Breast epithelium (tissue), 4 donors: ENCODE data around the gene BRD7. TPM values are rescaled to one million over a fixed set of nuclear protein-coding genes. Genes with fewer than 3 reads are reported as not detected.

Source experiments
- DNase-seq, 2 donors: peaks; one replicate each; pipeline ENCODE4 v3.0.0-alpha.2; 2019; ENCODE audit warnings: low spot score in 2 of 2
- H3K27ac ChIP-seq, 2 donors: fragments of 200-600 bp; sonication (generic) in 1 of 2; one replicate each; pipeline ENCODE4 v1.5.1; 2016 to 2019; ENCODE audit warnings: mild to moderate bottlenecking in 1 of 2
- H3K27me3 ChIP-seq, 2 donors: fragments of 200-600 bp; sonication (generic) in 1 of 2; one replicate each; pipeline versions ENCODE4 v1.5.1 to v1.6.0; 2017 to 2019; ENCODE audit warnings: control low read depth in 1 of 2, mild to moderate bottlenecking in 1 of 2
- H3K36me3 ChIP-seq: fragments of 200-600 bp; one replicate; pipeline ENCODE4 v1.5.1; 2019
- H3K4me1 ChIP-seq, 2 donors: fragments of 200-600 bp; sonication (generic); one replicate each; pipeline ENCODE4 v1.5.1; 2016 to 2019; ENCODE audit warnings: control low read depth in 1 of 2
- H3K4me3 ChIP-seq, 3 donors: fragments of 200-600 bp; sonication (generic); 1 replicate in 2 of 3; 2 replicates in 1 of 3; pipeline ENCODE4 v1.5.1; 2016 to 2019; ENCODE audit warnings: mild to moderate bottlenecking in 3 of 3, moderate library complexity in 2 of 3
- H3K9me3 ChIP-seq, 2 donors: fragments of 200-600 bp; sonication (generic) in 1 of 2; one replicate each; pipeline ENCODE4 v1.5.1; 2016 to 2019; ENCODE audit warnings: control low read depth in 1 of 2
- POLR2A ChIP-seq: fragments of 450-650 bp; IDR thresholded peaks from one replicate; pipeline ENCODE4 v1.6.1; 2016; ENCODE audit warnings: antibody characterized with exemption, mild to moderate bottlenecking, moderate library complexity
- POLR2AphosphoS5 ChIP-seq, 3 donors: sonication (generic); formaldehyde crosslinking; IDR thresholded peaks; one replicate each; pipeline ENCODE4 v1.6.1; 2017; ENCODE audit warnings: antibody characterized with exemption in 3 of 3
- intact Hi-C: fragments of 100-400 bp; cut with DNase I; formaldehyde crosslinking; loops from one replicate; pipeline ENCODE4 v1.15.1; 2023; ENCODE audit warnings: low total_unique reads
- total RNA-seq, 3 donors: library from RNA; depleted of rRNA; stranded (reverse); fragments of >200 nt; gene quantifications; one replicate each; pipeline ENCODE4 v1.1.0, GENCODE V29; 2016
- TF ChIP-seq, protein P1 (sequence below), 3 donors: fragments of 450-650 bp; IDR thresholded peaks; one replicate each; pipeline ENCODE4 v1.5.1; 2016 to 2017; ENCODE audit warnings: antibody characterized with exemption in 3 of 3, mild to moderate bottlenecking in 3 of 3, moderate library complexity in 3 of 3

Gene BRD7
- total RNA-seq, 3 donors from 2014 or later, result 42.0 to 53.9 (median 43.0) TPM

DNA sequence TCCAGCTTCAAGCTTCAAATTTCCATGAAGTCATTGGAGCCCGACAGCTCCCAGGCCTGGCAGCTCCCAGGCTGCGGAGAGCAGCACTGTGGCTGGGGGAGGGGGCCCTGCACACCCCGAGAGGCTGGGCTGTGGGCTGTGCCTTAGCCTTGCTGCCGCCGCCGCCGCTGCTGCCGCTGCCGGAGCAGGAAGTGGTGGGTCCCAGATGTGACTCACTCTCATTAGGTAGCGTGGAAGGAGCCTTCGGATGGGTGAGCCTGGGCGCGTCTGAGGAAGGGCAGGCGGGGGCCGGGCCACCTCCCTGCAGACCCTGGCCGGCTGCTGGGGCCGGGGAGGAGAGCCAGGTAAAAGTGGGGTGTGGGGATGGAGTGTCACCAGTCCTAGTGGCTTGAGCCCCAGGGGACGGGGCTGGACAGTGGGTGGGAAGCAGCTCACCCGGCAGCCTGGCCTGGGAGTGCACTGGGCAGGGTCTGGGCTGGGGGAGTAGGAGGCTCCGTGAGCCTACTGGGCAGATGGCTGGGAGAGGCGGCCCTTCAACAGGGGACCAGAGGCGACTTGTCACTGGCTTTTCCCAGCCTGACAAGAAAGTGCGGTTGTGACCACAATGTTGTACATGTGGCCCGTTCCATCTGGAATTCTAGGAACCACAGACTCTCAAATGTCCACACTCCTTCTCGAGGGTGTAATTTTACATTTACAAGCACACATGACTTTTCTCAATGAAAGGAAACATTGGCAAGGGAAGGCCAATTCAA, 102.3 kb downstream of the BRD7 start, which contains the start of gene ADCY7:
ADCY7 (plus strand) TSS at position 215 of the 755 bp plus-strand sequence. CDS start 21,629 bp downstream, outside the sequence.
- intact Hi-C loops, result no loop called here
- peak within 1 kb of the TSS in 1 of 2 donors; percentile 66 for H3K27ac ChIP-seq
- no peak for TF ChIP-seq POLR2AphosphoS5 (IDR thresholded peaks at IDR 0.05)
- no peak for TF ChIP-seq POLR2A
- TF ChIP-seq, protein P1, sequence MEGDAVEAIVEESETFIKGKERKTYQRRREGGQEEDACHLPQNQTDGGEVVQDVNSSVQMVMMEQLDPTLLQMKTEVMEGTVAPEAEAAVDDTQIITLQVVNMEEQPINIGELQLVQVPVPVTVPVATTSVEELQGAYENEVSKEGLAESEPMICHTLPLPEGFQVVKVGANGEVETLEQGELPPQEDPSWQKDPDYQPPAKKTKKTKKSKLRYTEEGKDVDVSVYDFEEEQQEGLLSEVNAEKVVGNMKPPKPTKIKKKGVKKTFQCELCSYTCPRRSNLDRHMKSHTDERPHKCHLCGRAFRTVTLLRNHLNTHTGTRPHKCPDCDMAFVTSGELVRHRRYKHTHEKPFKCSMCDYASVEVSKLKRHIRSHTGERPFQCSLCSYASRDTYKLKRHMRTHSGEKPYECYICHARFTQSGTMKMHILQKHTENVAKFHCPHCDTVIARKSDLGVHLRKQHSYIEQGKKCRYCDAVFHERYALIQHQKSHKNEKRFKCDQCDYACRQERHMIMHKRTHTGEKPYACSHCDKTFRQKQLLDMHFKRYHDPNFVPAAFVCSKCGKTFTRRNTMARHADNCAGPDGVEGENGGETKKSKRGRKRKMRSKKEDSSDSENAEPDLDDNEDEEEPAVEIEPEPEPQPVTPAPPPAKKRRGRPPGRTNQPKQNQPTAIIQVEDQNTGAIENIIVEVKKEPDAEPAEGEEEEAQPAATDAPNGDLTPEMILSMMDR (IDR thresholded peaks at IDR 0.05), result no peak
- no peaks in the 10 kb centered on the region for H3K4me1 ChIP-seq
- no peaks in the 10 kb centered on the region for H3K36me3 ChIP-seq
- no peaks in the 10 kb centered on the region for H3K9me3 ChIP-seq
- H3K4me3 ChIP-seq, result peak within 1 kb of the TSS; percentile 27 to 58 (median 32)
- no peak for DNase-seq
- no peaks in the 10 kb centered on the region for H3K27me3 ChIP-seq

Other genes starting within 250 kb of the BRD7 start
- gene TENT4B, start 215.7 kb downstream of the BRD7 start, total RNA-seq, result 10 to 100 TPM; 13.4 to 16.4 (median 13.6) TPM
- gene ADCY7, start 102.4 kb downstream of the BRD7 start, total RNA-seq, result 10 to 100 TPM in 2 of 3 donors, 1 to 10 TPM in 1; 6.2 to 30.7 (median 10.2) TPM
- gene NKD1, start 179.4 kb upstream of the BRD7 start, total RNA-seq, result 1 to 10 TPM; 1.3 to 5.0 (median 4.6) TPM